GM21786 (cell line): ENCODE measurements around the gene GOLGA8A.
"Not testable (repeated sequence)": the region's sequence is repeated elsewhere in the genome, so short reads cannot be mapped to it uniquely, and the experiment has no call there.

ENCODE experiments used
- ATAC-seq: cut with Tn5 transposase; IDR thresholded peaks from one replicate; pipeline ENCODE4 v1.9.1; 2021; ENCODE audit not compliant: unreplicated experiment

GOLGA8A gene

GRCh38 chr15:34437687-34438086 lies at the start of gene GOLGA8A:
TSS of gene GOLGA8A (minus strand) at chr15:34437808. CDS start at chr15:34389691, 48,117 bp downstream.
- peak; percentile 68 for ATAC-seq

- no peak for ATAC-seq
Measured at GRCh38 chr15:34483644-34484043, 46.0 kb upstream of the GOLGA8A start.

- no peak for ATAC-seq
Measured at GRCh38 chr15:34481370-34481769, 43.8 kb upstream of the GOLGA8A start.

- ATAC-seq, result no peak
Measured at GRCh38 chr15:34473840-34474239, 36.2 kb upstream of the GOLGA8A start.

- ATAC-seq, result no peak
Measured at GRCh38 chr15:34472947-34473346, 35.3 kb upstream of the GOLGA8A start.

GRCh38 chr15:34470892-34471291 lies 33.3 kb upstream of the GOLGA8A start:
- ATAC-seq, result no peak

GRCh38 chr15:34470091-34470490 lies 32.5 kb upstream of the GOLGA8A start:
- ATAC-seq, result no peak

GRCh38 chr15:34461730-34462129 lies 24.1 kb upstream of the GOLGA8A start:
- ATAC-seq, result no peak

- ATAC-seq, result no peak
Measured at GRCh38 chr15:34460451-34460850, 22.8 kb upstream of the GOLGA8A start.

- ATAC-seq, result no peak
Measured at GRCh38 chr15:34456658-34457057, 19.1 kb upstream of the GOLGA8A start.

GRCh38 chr15:34442891-34443290 lies 5.3 kb upstream of the GOLGA8A start:
- ATAC-seq, result no peak

GRCh38 chr15:34439878-34440277 lies 2.3 kb upstream of the GOLGA8A start:
- no peak for ATAC-seq

GRCh38 chr15:34436956-34437442 lies 609 bp downstream of the GOLGA8A start:
- no peak for ATAC-seq

- no peak for ATAC-seq
Measured at GRCh38 chr15:34436126-34436955, 1.3 kb downstream of the GOLGA8A start.

GRCh38 chr15:34435658-34436057 lies 1.9 kb downstream of the GOLGA8A start:
- no peak for ATAC-seq

GRCh38 chr15:34434627-34435305 lies 2.8 kb downstream of the GOLGA8A start:
- no peak for ATAC-seq

GRCh38 chr15:34433956-34434626 lies 3.5 kb downstream of the GOLGA8A start:
- not testable (repeated sequence) for ATAC-seq

GRCh38 chr15:34430642-34431041 lies 7.0 kb downstream of the GOLGA8A start:
- not testable (repeated sequence) for ATAC-seq

GRCh38 chr15:34423425-34424090 lies 14.1 kb downstream of the GOLGA8A start:
- ATAC-seq, result not testable (repeated sequence)

GRCh38 chr15:34420953-34421352 lies 16.7 kb downstream of the GOLGA8A start:
- ATAC-seq, result not testable (repeated sequence)

- ATAC-seq, result not testable (repeated sequence)
Measured at GRCh38 chr15:34418435-34418834, 19.2 kb downstream of the GOLGA8A start.
